PC-3 (cell line): ENCODE measurements around the gene CARMIL1. TPM values are rescaled to one million over a fixed set of nuclear protein-coding genes. Genes with fewer than 3 reads are reported as not detected.

ENCODE experiments used
- ATAC-seq: fragments of 200-7000 bp; cut with Tn5 transposase; 2 replicates; pipeline ENCODE4 v1.9.1; 2020; ENCODE audit warnings: mild to moderate bottlenecking, moderate library complexity
- BruUV-seq: library from RNA; stranded (reverse); fragments of 400-500 nt; replicated peaks from 2 replicates; lab custom pipeline; 2021; lab: Mats Ljungman, UMichigan
- CTCF ChIA-PET: fragments of 300-600 bp; sonication (Branson Sonifier 250); formaldehyde crosslinking; loops from one replicate; lab custom pipeline; 2022; ENCODE audit warnings: antibody characterized with exemption; lab: Charles Lee
- POLR2A ChIA-PET: fragments of 300-600 bp; sonication (Branson Sonifier 250); formaldehyde crosslinking; loops from one replicate; lab custom pipeline; 2022; ENCODE audit warnings: antibody characterized with exemption; ENCODE audit not compliant: unreplicated experiment; lab: Charles Lee
- DNase-seq: peaks from one replicate; pipeline ENCODE4 v3.0.0-alpha.2; 2015
- H2AFZ ChIP-seq: fragments of 300-600 bp; sonication (generic); 2 replicates; pipeline ENCODE4 v1.6.0; 2016; ENCODE audit warnings: antibody characterized with exemption, low read length
- H3F3A ChIP-seq: fragments of 300-600 bp; sonication (generic); one replicate; pipeline ENCODE4 v1.6.0; 2017; ENCODE audit warnings: antibody characterized with exemption, low read length, control low read depth, mild to moderate bottlenecking; ENCODE audit not compliant: unreplicated experiment
- H3K27ac ChIP-seq: fragments of 300-600 bp; sonication (generic); 2 replicates; pipeline ENCODE4 v1.5.1; 2016; ENCODE audit warnings: mild to moderate bottlenecking, low read length
- H3K27me3 ChIP-seq: fragments of 300-600 bp; sonication (generic); 2 replicates; pipeline ENCODE4 v1.6.1; 2016; ENCODE audit warnings: low read length, mixed read lengths
- H3K36me3 ChIP-seq: fragments of 300-600 bp; sonication (generic); 2 replicates; pipeline ENCODE4 v1.6.1; 2016; ENCODE audit warnings: low read depth, mixed run types, low read length, mixed read lengths
- H3K4me1 ChIP-seq: fragments of 300-600 bp; sonication (generic); 2 replicates; pipeline ENCODE4 v1.5.1; 2016; ENCODE audit warnings: low read length; ENCODE audit not compliant: insufficient read depth
- H3K4me2 ChIP-seq: fragments of 300-600 bp; sonication (generic); 2 replicates; pipeline ENCODE4 v1.6.0; 2016; ENCODE audit warnings: low read length
- H3K4me3 ChIP-seq: fragments of 300-600 bp; sonication (generic); 2 replicates; pipeline ENCODE4 v1.5.1; 2016; ENCODE audit warnings: mild to moderate bottlenecking, low read length, mixed read lengths
- H3K79me2 ChIP-seq: fragments of 300-600 bp; sonication (generic); 2 replicates; pipeline ENCODE4 v1.6.1; 2017; ENCODE audit warnings: low read length, mixed read lengths
- H3K9ac ChIP-seq: fragments of 300-600 bp; sonication (generic); 2 replicates; pipeline ENCODE4 v1.6.0; 2016; ENCODE audit warnings: mild to moderate bottlenecking, low read length
- H3K9me2 ChIP-seq: fragments of 300-600 bp; sonication (generic); replicated peaks from 2 replicates; pipeline ENCODE4 v1.6.1; 2016; ENCODE audit warnings: mixed run types, low read length, mixed read lengths
- H3K9me3 ChIP-seq: fragments of 300-600 bp; sonication (generic); 2 replicates; pipeline ENCODE4 v1.6.1; 2016; ENCODE audit warnings: low read length, mixed read lengths
- H4K20me1 ChIP-seq: fragments of 300-600 bp; sonication (generic); 2 replicates; pipeline ENCODE4 v1.6.1; 2016; ENCODE audit warnings: low read length, mixed read lengths
- CTCF ChIP-seq: fragments of 300-600 bp; sonication (generic); conservative IDR thresholded peaks from 2 replicates; pipeline ENCODE4 v1.5.1; 2017; ENCODE audit warnings: antibody characterized with exemption, low read depth, mild to moderate bottlenecking, low read length
- EZH2 ChIP-seq: fragments of 300-600 bp; sonication (generic); IDR thresholded peaks from one replicate; pipeline ENCODE4 v1.6.1; 2017; ENCODE audit warnings: antibody characterized with exemption, mild to moderate bottlenecking, low read length; ENCODE audit not compliant: unreplicated experiment
- EZH2phosphoT487 ChIP-seq: fragments of 300-600 bp; sonication (generic); IDR thresholded peaks from 2 replicates; pipeline ENCODE4 v1.6.1; 2018; ENCODE audit warnings: mild to moderate bottlenecking, antibody characterized with exemption, low read length, borderline replicate concordance
- intact Hi-C: fragments of 100-400 bp; cut with micrococcal nuclease; formaldehyde crosslinking; loops from 2 replicates; pipeline ENCODE4 v1.9.0; 2023
- total RNA-seq: library from RNA; depleted of rRNA; stranded (reverse); fragments of >200 nt; gene quantifications from 2 replicates; pipeline ENCODE4 v1.2.3, GENCODE V29; 2014

Gene CARMIL1
- total RNA-seq, 1 experiment from 2014 or later = 22.0 TPM

DNA sequence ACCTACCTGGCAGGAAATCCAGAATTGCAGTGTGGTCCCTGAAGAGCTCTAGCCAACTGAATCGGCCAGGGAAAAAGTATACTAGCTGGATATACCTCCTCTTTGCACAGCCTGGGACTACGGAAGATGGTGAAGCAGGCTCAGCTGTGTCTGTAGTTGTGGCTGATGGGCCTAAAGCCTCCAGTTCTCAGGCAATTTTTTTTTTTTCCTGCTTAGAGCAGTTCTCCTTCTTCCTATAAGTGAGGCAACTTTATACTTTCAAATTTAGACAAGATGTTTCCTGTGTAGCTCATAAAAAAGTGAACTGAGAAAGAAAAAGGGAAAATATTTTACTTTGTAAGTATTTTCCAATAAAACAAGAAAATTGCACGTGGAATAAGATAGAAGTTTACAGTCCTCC, 172.9 kb downstream of the CARMIL1 start:
- BruUV-seq = no TSS peak
- POLR2A ChIA-PET = no interaction called here

GRCh38 chr6:25453288-25453687, 174.1 kb downstream of the CARMIL1 start:
- Histone ChIP-seq H3K27ac (peak overlapping the region; percentile 3), H3K9me3 (no peaks in the 10 kb centered on the region), H3K27me3 (no peaks in the 10 kb centered on the region), H3K79me2 (no peaks in the 10 kb centered on the region), H3K9ac (no peak overlapping the region), H2AFZ (no peak overlapping the region), H3K9me2 (no peaks in the 10 kb centered on the region), H3K4me1 (peaks cover 41% of the 10 kb centered on the region), H3K4me2 (peak overlapping the region; percentile 18; the same call in 1 of the 2 replicates), H3K4me3 (no peak overlapping the region), H4K20me1 (no peaks in the 10 kb centered on the region), H3F3A (no peaks in the 10 kb centered on the region), H3K36me3 (no peaks in the 10 kb centered on the region)
- CTCF ChIA-PET = interaction anchor here (0.7 kb wide), 1 partner anchor 316 kb away, joined by 3 read pairs; no protein-coding TSS in a partner anchor
- ATAC-seq (peak; percentile 61), DNase-seq (peak; percentile 32)
- POLR2A ChIA-PET = interaction anchor here (0.7 kb wide), 2 partner anchors 174 to 357 kb away, joined by 3 read pairs; no protein-coding TSS in a partner anchor
- no TSS peak for BruUV-seq
- TF ChIP-seq EZH2phosphoT487 = no peak
- TF ChIP-seq EZH2 = no peak
- TF ChIP-seq CTCF = no peak
- intact Hi-C loops = no loop called here

More for the DNA sequence above, 172.9 kb downstream of the CARMIL1 start:
- Histone ChIP-seq H3F3A (no peaks in the 10 kb centered on the region), H3K79me2 (no peaks in the 10 kb centered on the region), H3K4me2 (no peak overlapping the region), H3K9me3 (no peaks in the 10 kb centered on the region), H4K20me1 (no peaks in the 10 kb centered on the region), H3K36me3 (no peaks in the 10 kb centered on the region), H3K27ac (no peak overlapping the region), H2AFZ (no peak overlapping the region), H3K4me3 (no peak overlapping the region), H3K9me2 (no peaks in the 10 kb centered on the region), H3K27me3 (no peaks in the 10 kb centered on the region), H3K4me1 (peaks cover 48% of the 10 kb centered on the region), H3K9ac (no peak overlapping the region)
- ATAC-seq (no peak), DNase-seq (no peak)
- CTCF ChIA-PET = interaction anchor here (0.7 kb wide), 1 partner anchor 85 kb away, joined by 3 read pairs; no protein-coding TSS in a partner anchor
- intact Hi-C loops = no loop called here
- TF ChIP-seq EZH2phosphoT487 = no peak
- no peak for TF ChIP-seq EZH2
- no peak for TF ChIP-seq CTCF

- H3K9me2 ChIP-seq = no peaks in the 10 kb centered on the region
These were observed 175.0 kb downstream of the CARMIL1 start for GRCh38 chr6:25454136-25454535.

More at GRCh38 chr6:25454136-25454535, 175.0 kb downstream of the CARMIL1 start:
- no peaks in the 10 kb centered on the region for H3K79me2 ChIP-seq
- POLR2A ChIA-PET = no interaction called here
- TF ChIP-seq EZH2phosphoT487 (no peak), CTCF (no peak), EZH2 (no peak)
- H3K27me3 ChIP-seq = no peaks in the 10 kb centered on the region
- intact Hi-C loops = no loop called here
- BruUV-seq = no TSS peak
- no peaks in the 10 kb centered on the region for H4K20me1 ChIP-seq
- peaks cover 44% of the 10 kb centered on the region for H3K4me1 ChIP-seq
- H3K36me3 ChIP-seq = no peaks in the 10 kb centered on the region
- no peak overlapping the region for H2AFZ ChIP-seq
- H3K9me3 ChIP-seq = no peaks in the 10 kb centered on the region
- CTCF ChIA-PET = no interaction called here
- no peaks in the 10 kb centered on the region for H3F3A ChIP-seq
- DNase-seq = peak; percentile 30
- H3K4me3 ChIP-seq = no peak overlapping the region
- no peak overlapping the region for H3K9ac ChIP-seq
- ATAC-seq = peak; percentile 45
- peak overlapping the region; percentile 3; the same call in 1 of the 2 replicates for H3K27ac ChIP-seq
- H3K4me2 ChIP-seq = no peak overlapping the region
